ENCODE data around the gene ATP2B2. TPM values are rescaled to one million over a fixed set of nuclear protein-coding genes. Genes with fewer than 3 reads are reported as not detected.

Gene ATP2B2
- total and polyA plus RNA-seq, 2 of the 8 experiments (the other 6 are each of a cell fraction or from before 2014, with no cell fraction given) = 0.14 to 1.2 TPM

- H3K4me1 ChIP-seq (replicated peaks in 1 of 4; ENCODE audit: control insufficient read depth in 3 of 4, insufficient read depth in 4 of 4, low read length in 3 of 4) = peaks cover 3 to 15% (median 8%) of the 10 kb centered on the region in 4 experiments
- H2BK15ac ChIP-seq (ENCODE audit: low read length) = no peak overlapping the region
- H2BK5ac ChIP-seq (ENCODE audit: low read depth, low read length) = no peak overlapping the region
- H3K4me3 ChIP-seq (ENCODE audit: extremely low read depth in 1 of 4, insufficient read depth in 2 of 4, low read depth in 3 of 4, low read length in 4 of 4) = no peak overlapping the region
- no peaks in the 10 kb centered on the region for H3K79me1 ChIP-seq (ENCODE audit: low read depth, low read length)
- H3K18ac ChIP-seq (ENCODE audit: extremely low read depth, low read length) = no peak overlapping the region
- no peak overlapping the region for H2BK12ac ChIP-seq (ENCODE audit: low read depth, low read length)
- H3K14ac ChIP-seq (ENCODE audit: insufficient read length) = no peak overlapping the region
- H3K4me2 ChIP-seq (ENCODE audit: insufficient read depth in 1 of 2, low read depth in 2 of 2, low read length in 2 of 2) = no peak overlapping the region
- H2BK120ac ChIP-seq (replicated peaks; ENCODE audit: low read depth, low read length) = no peak overlapping the region
- H3K9me3 ChIP-seq (ENCODE audit: insufficient read depth in 2 of 2, low read depth in 1 of 2, low read length in 1 of 2) = no peaks in the 10 kb centered on the region
- no peaks in the 10 kb centered on the region for H3K79me2 ChIP-seq (ENCODE audit: control insufficient read depth in 1 of 2, insufficient read depth in 2 of 2, low read length in 2 of 2)
- H4K8ac ChIP-seq (ENCODE audit: extremely low read depth, insufficient read depth, low read length) = no peak overlapping the region
- WGBS, 2 experiments (ENCODE audit: extremely low coverage in 1 of 2, insufficient coverage in 1 of 2, insufficient read length in 1 of 2, insufficient replicate concordance in 2 of 2, low coverage in 1 of 2, low lambda C conversion rate in 2 of 2, missing lambda C conversion rate in 1 of 2) = 88% methylated on average over 10 of the region's 11 CpGs; no CpG with 5 or more reads in 1 of the 2 experiments
- no peaks in the 10 kb centered on the region for H4K20me1 ChIP-seq (replicated peaks in 1 of 2; ENCODE audit: control insufficient read depth in 1 of 2, insufficient read depth in 2 of 2, low read length in 2 of 2)
- no peaks in the 10 kb centered on the region for H3K36me3 ChIP-seq (ENCODE audit: control insufficient read depth in 2 of 4, insufficient read depth in 4 of 4, low read length in 3 of 4)
- CTCF ChIA-PET (ENCODE audit: partially characterized antibody) = interaction anchor here (0.5 to 1.6 kb wide), 4 partner anchors 23 to 271 kb away, joined by 3 to 6 read pairs (median 4); no protein-coding TSS in a partner anchor
- H2AK5ac ChIP-seq (ENCODE audit: low read depth, low read length) = no peak overlapping the region
- H4K91ac ChIP-seq (replicated peaks; ENCODE audit: insufficient read length, low read length) = no peak overlapping the region
- H3K4ac ChIP-seq (replicated peaks; ENCODE audit: insufficient read length, low read depth, low read length) = no peak overlapping the region
- H3K9ac ChIP-seq (replicated peaks in 1 of 4; ENCODE audit: extremely low read depth in 1 of 4, low read depth in 3 of 4, low read length in 3 of 4) = no peak overlapping the region
- no peak overlapping the region for H2AFZ ChIP-seq (ENCODE audit: low read length)
- POLR2A ChIA-PET (ENCODE audit: partially characterized antibody) = no interaction called here
- no peak overlapping the region for H4K5ac ChIP-seq (ENCODE audit: insufficient read length, low read depth, low read length)
- H3K56ac ChIP-seq (replicated peaks; ENCODE audit: insufficient read length, low read depth, low read length) = no peak overlapping the region
- no peak for FAIRE-seq
- H3K27me3 ChIP-seq (replicated peaks in 1 of 4; ENCODE audit: control insufficient read depth in 3 of 4, extremely low read depth in 1 of 4, insufficient read depth in 3 of 4, low read length in 3 of 4) = no peaks in the 10 kb centered on the region
- no peak overlapping the region for H3K23ac ChIP-seq (ENCODE audit: insufficient read length)
- TF ChIP-seq BACH1 (IDR thresholded peaks at IDR 0.05; ENCODE audit: low read length) (no peak), CREB1 (IDR thresholded peaks at IDR 0.05) (no peak), FOSL1 (IDR thresholded peaks at IDR 0.05; ENCODE audit: insufficient read depth, low read depth, low read length) (no peak), RXRA (IDR thresholded peaks at IDR 0.05; ENCODE audit: insufficient read depth, low read depth, low read length) (no peak)
- no peak overlapping the region for H2BK20ac ChIP-seq (ENCODE audit: low read length)
- peaks cover 2% of the 10 kb centered on the region; the same call in 1 of the 2 replicates for H3K23me2 ChIP-seq (ENCODE audit: low read depth, low read length)
- no peak for DNase-seq (ENCODE audit: low read depth in 1 of 2, low spot score in 2 of 2)
- no peak overlapping the region for H3K27ac ChIP-seq (ENCODE audit: low read depth, low read length)
These were observed 37.3 kb downstream of the ATP2B2 start for GRCh38 chr3:10467904-10468612.

Measured in H1 (cell line).